Astrocyte of the spinal cord (primary cell): ENCODE measurements around the gene RAVER1.

Source experiments
- DNase-seq: peaks from one replicate; pipeline ENCODE4 v3.0.0; 2011; ENCODE audit warnings: low read depth, low spot score
- H3K4me3 ChIP-seq: 2 replicates; pipeline ENCODE4 v1.5.1; 2011; ENCODE audit warnings: low read depth, mild to moderate bottlenecking, low read length, moderate library complexity
- CTCF ChIP-seq: IDR thresholded peaks from 2 replicates; pipeline ENCODE4 v1.5.1; 2012; ENCODE audit warnings: low read depth, mild to moderate bottlenecking, low read length, inconsistent platforms
- in situ Hi-C: cut with HindIII; loops from 2 replicates; pipeline ENCODE4 v1.10.0; 2017; ENCODE audit warnings: low sequenced_read_pairs

Gene RAVER1

DNA sequence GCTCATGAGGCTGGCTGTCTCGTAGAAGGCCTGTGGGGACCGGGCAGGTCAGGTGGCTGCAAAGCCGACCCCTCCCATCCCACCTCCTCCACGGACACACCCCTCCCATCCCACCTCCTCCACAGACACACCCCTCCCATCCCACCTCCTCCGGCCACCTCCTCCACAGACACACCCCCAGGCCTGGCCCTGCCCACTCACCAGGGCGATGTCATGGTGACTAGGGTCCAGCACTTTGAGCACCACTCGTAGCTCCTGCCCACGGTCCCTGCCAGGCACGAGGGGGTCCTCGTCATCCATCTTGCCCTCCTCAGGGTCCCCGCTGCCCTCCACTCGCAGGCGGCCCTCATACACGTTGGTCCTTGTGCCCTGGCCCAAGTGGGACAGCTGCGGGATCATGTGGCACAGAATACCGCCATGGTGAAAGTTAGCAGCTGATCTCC, 28.3 kb upstream of the RAVER1 start:
- no peak for TF ChIP-seq CTCF
- no peak for DNase-seq
- in situ Hi-C loops: no loop called here
- no peak overlapping the region for H3K4me3 ChIP-seq

DNA sequence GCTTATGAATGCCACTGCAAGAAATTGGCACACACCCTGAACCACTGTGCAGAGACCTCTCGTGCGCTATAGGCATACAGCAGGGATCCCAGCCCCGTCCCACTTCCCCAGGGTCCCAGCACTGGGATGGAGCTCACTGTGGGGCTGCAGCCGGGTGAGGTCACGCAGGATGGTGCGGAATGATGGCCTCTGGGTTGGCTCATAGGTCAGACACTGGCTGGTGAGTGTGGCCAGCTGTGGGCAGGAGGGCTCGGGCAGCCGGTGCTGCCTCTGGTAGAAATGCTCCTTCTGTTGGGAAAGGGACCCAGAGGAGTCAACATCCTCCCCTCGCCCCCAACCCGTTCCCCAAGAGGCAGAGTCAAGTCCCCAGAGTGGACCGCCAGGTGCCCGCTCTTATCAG, 23.1 kb upstream of the RAVER1 start:
- in situ Hi-C loops: no loop called here
- no peak overlapping the region for H3K4me3 ChIP-seq
- DNase-seq: no peak
- TF ChIP-seq CTCF: no peak

DNA sequence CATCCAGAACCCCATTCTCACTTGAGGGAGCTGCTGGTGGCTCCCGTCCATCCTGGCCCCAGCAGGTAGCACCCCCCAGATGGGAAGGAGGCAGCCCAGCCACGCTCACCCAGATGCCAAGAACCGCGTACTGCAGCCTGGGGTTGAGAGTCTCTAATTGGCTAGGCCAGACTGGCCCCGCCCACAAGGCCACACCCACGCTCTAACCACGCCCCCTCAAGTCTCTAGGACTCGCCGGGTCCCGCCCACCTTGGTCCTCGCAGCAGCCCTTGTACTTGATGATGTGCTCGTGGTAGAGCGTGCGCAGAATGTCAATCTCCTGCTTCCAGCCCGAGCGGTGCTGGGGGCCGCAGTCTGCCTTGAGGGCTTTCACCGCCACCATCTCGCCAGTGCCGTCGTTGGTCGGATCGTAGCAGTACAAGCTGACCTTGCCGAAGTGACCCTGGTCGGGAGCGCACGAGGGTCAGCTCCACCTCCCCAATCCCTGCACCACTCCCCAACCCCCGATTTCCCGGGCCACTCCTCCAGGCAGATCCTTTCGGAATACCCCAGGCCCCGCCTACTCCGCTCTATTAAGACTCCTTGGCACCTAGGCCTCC, 20.6 kb upstream of the RAVER1 start:
- in situ Hi-C loops: no loop called here
- peak; percentile 22 for DNase-seq

GRCh38 chr19:10352764-10353671, 19.7 kb upstream of the RAVER1 start:
- in situ Hi-C loops: no loop called here
- H3K4me3 ChIP-seq: no peak overlapping the region
- no peak for TF ChIP-seq CTCF
- DNase-seq: no peak

More for the DNA sequence above, 20.6 kb upstream of the RAVER1 start:
- TF ChIP-seq CTCF: no peak
- H3K4me3 ChIP-seq: no peak overlapping the region

GRCh38 chr19:10346509-10346908, 13.2 kb upstream of the RAVER1 start:
- in situ Hi-C loops: no loop called here
- H3K4me3 ChIP-seq: no peak overlapping the region
- no peak for TF ChIP-seq CTCF
- DNase-seq: no peak

DNA sequence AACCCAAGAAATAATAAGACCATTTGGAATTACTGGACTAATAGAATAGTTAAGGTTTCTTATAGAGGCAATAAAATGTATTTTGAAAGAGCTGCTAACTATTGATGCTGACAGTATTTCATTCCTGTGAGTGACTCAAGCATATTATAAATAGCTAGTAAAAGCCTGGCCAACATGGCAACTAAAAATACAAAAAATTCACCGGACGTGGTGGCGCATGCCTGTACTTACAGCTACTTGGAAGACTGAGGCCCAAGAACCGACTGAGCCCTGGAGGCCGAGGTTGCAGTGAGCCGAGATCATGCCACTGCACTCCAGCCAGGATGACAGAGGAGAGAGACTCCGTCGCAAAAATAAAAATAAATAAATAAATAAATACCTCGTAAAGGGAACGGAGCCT, 11.5 kb upstream of the RAVER1 start:
- in situ Hi-C loops: no loop called here
- no peak overlapping the region for H3K4me3 ChIP-seq
- no peak for DNase-seq
- TF ChIP-seq CTCF: no peak
